MCF 10A (cell line): ENCODE data around the gene LAIR2. TPM values are rescaled to one million over a fixed set of nuclear protein-coding genes. Genes with fewer than 3 reads are reported as not detected.
A peak's percentile ranks its signal among the peaks of the same experiment; 100 is the strongest.

Source experiments
- BruUV-seq: library from RNA; stranded (reverse); fragments of 400-500 nt; replicated peaks from 2 replicates; lab custom pipeline; 2021; lab: Mats Ljungman, UMichigan
- CTCF ChIA-PET: fragments of 300-600 bp; sonication (Branson Sonifier 250); formaldehyde crosslinking; extraction: SDS; loops from one replicate; lab custom pipeline; 2021; ENCODE audit warnings: antibody characterized with exemption, inconsistent platforms; lab: Yijun Ruan, JAX
- POLR2A ChIA-PET: fragments of 300-600, 350-650 bp; sonication (Branson Sonifier 250); formaldehyde crosslinking; extraction: SDS; loops from one replicate; lab custom pipeline; 2020; ENCODE audit warnings: antibody characterized with exemption, inconsistent platforms; lab: Yijun Ruan, JAX
- DNase-seq: peaks from one replicate; pipeline ENCODE4 v3.0.0-alpha.2; 2018; ENCODE audit not compliant: unreplicated experiment
- H3K27ac Mint-ChIP-seq: one replicate; pipeline ENCODE4 v1.8.0; 2022; ENCODE audit warnings: mild to moderate bottlenecking, low read depth, mixed read lengths; ENCODE audit not compliant: unreplicated experiment
- H3K27me3 Mint-ChIP-seq: one replicate; pipeline ENCODE4 v1.8.0; 2022; ENCODE audit warnings: mixed read lengths; ENCODE audit not compliant: insufficient read depth, unreplicated experiment
- H3K36me3 Mint-ChIP-seq: one replicate; pipeline ENCODE4 v1.8.0; 2022; ENCODE audit warnings: mild to moderate bottlenecking, moderate library complexity, mixed read lengths; ENCODE audit not compliant: insufficient read depth, unreplicated experiment
- H3K4me1 Mint-ChIP-seq: one replicate; pipeline ENCODE4 v1.8.0; 2022; ENCODE audit warnings: mixed read lengths; ENCODE audit not compliant: insufficient read depth, unreplicated experiment
- H3K4me3 Mint-ChIP-seq: one replicate; pipeline ENCODE4 v1.8.0; 2022; ENCODE audit warnings: mild to moderate bottlenecking, moderate library complexity, mixed read lengths; ENCODE audit not compliant: unreplicated experiment
- H3K9me3 Mint-ChIP-seq: one replicate; pipeline ENCODE4 v1.8.0; 2022; ENCODE audit warnings: mixed read lengths; ENCODE audit not compliant: unreplicated experiment
- CTCF ChIP-seq: fragments of 200-600 bp; IDR thresholded peaks from one replicate; pipeline ENCODE4 v1.8.0; 2022; ENCODE audit warnings: antibody characterized with exemption, mild to moderate bottlenecking; ENCODE audit not compliant: unreplicated experiment
- intact Hi-C: fragments of 100-400 bp; cut with micrococcal nuclease; formaldehyde crosslinking; loops from 2 replicates; pipeline ENCODE4 v1.14.1; 2022
- total RNA-seq: library from RNA; stranded (reverse); gene quantifications from 2 replicates; pipeline ENCODE4 v1.2.3, GENCODE V29; 2022

Gene LAIR2
- total RNA-seq, 1 experiment from 2014 or later: not detected

- TSS peak; percentile 9 for BruUV-seq
- H3K9me3 Mint-ChIP-seq: no peaks in the 10 kb centered on the region
- peaks cover 16% of the 10 kb centered on the region for H3K4me1 Mint-ChIP-seq
- CTCF ChIA-PET: no interaction called here
- H3K27ac Mint-ChIP-seq: peak overlapping the region; percentile 27
- DNase-seq: no peak
- no peak for TF ChIP-seq CTCF
- POLR2A ChIA-PET: interaction anchor here (2.0 to 6.8 kb wide), 2 partner anchors 9 to 12 kb away, joined by 4 to 157 read pairs; partner anchors contain the start of gene LENG8
- H3K4me3 Mint-ChIP-seq: peak overlapping the region; percentile 84
- peaks cover 67% of the 10 kb centered on the region for H3K36me3 Mint-ChIP-seq
- no peaks in the 10 kb centered on the region for H3K27me3 Mint-ChIP-seq
- intact Hi-C loops: loop anchor here (5.0 kb wide), 1 partner anchor 1681 kb away; the partner anchor contains the start of gene ZNF444
These were observed 41.4 kb upstream of the LAIR2 start for GRCh38 chr19:54461210-54461609.

- Mint-ChIP-seq H3K4me3 (peak overlapping the region; percentile 84), H3K27ac (peak overlapping the region; percentile 27), H3K36me3 (peaks cover 63% of the 10 kb centered on the region), H3K27me3 (no peaks in the 10 kb centered on the region), H3K9me3 (no peaks in the 10 kb centered on the region), H3K4me1 (peaks cover 16% of the 10 kb centered on the region)
- DNase-seq: no peak
- TF ChIP-seq CTCF: no peak
- POLR2A ChIA-PET: interaction anchor here (0.6 to 6.8 kb wide), 5 partner anchors 9 to 1143 kb away, joined by 3 to 157 read pairs (median 4); partner anchors contain the start of genes CNOT3 and LENG8
- CTCF ChIA-PET: interaction anchor here (0.6 to 1.7 kb wide), 2 partner anchors 20 to 54 kb away, joined by 4 to 6 read pairs; no protein-coding TSS in a partner anchor
- BruUV-seq: no TSS peak
- intact Hi-C loops: loop anchor here (5.0 kb wide), 1 partner anchor 1681 kb away; the partner anchor contains the start of gene ZNF444
These were observed 41.0 kb upstream of the LAIR2 start for GRCh38 chr19:54461613-54462012.

GRCh38 chr19:54462047-54462654, 40.5 kb upstream of the LAIR2 start:
- no peaks in the 10 kb centered on the region for H3K9me3 Mint-ChIP-seq
- ChIA-PET CTCF (interaction anchor here (0.6 to 1.7 kb wide), 5 partner anchors 16 to 1018 kb away, joined by 3 to 6 read pairs (median 3); no protein-coding TSS in a partner anchor), POLR2A (interaction anchor here (0.6 to 6.8 kb wide), 7 partner anchors 10 to 1142 kb away, joined by 3 to 157 read pairs (median 3); partner anchors contain the start of genes CNOT3 and LENG8)
- intact Hi-C loops: loop anchor here (5.0 kb wide), 1 partner anchor 1680 kb away; the partner anchor contains the start of gene ZNF444
- H3K4me3 Mint-ChIP-seq: peak overlapping the region; percentile 84
- peak overlapping the region; percentile 27 for H3K27ac Mint-ChIP-seq
- H3K36me3 Mint-ChIP-seq: peaks cover 58% of the 10 kb centered on the region
- H3K4me1 Mint-ChIP-seq: peaks cover 16% of the 10 kb centered on the region
- no peaks in the 10 kb centered on the region for H3K27me3 Mint-ChIP-seq
- peak; percentile 36 for DNase-seq
- BruUV-seq: TSS peak; percentile 63
- TF ChIP-seq CTCF: no peak
